Smooth muscle cell of the brain vasculature (primary cell): ENCODE results near the gene TMEM109.

Experiments used
- DNase-seq: peaks from one replicate; pipeline ENCODE4 v3.0.0-alpha.2; 2012; ENCODE audit warnings: low read depth, low spot score

TMEM109 gene

GRCh38 chr11:60878245-60879101 lies 35.5 kb upstream of the TMEM109 start:
- DNase-seq, result no peak

GRCh38 chr11:60879104-60879503 lies 34.9 kb upstream of the TMEM109 start:
- DNase-seq, result no peak

GRCh38 chr11:60879971-60880588 lies 33.9 kb upstream of the TMEM109 start:
- no peak for DNase-seq

- no peak for DNase-seq
Measured at GRCh38 chr11:60880643-60881282, 33.2 kb upstream of the TMEM109 start.

- no peak for DNase-seq
Measured at GRCh38 chr11:60887556-60887955, 26.4 kb upstream of the TMEM109 start.

GRCh38 chr11:60889869-60890311 lies 24.1 kb upstream of the TMEM109 start:
- DNase-seq, result no peak

GRCh38 chr11:60890696-60891095 lies 23.3 kb upstream of the TMEM109 start:
- no peak for DNase-seq

GRCh38 chr11:60891103-60891741 lies 22.7 kb upstream of the TMEM109 start:
- no peak for DNase-seq

- no peak for DNase-seq
Measured at GRCh38 chr11:60895687-60896086, 18.3 kb upstream of the TMEM109 start.

GRCh38 chr11:60897496-60897895 lies 16.5 kb upstream of the TMEM109 start:
- DNase-seq, result no peak

GRCh38 chr11:60899046-60899936 lies 14.7 kb upstream of the TMEM109 start:
- DNase-seq, result no peak

- no peak for DNase-seq
Measured at GRCh38 chr11:60899977-60900376, 14.0 kb upstream of the TMEM109 start.

GRCh38 chr11:60900673-60901404 lies 13.1 kb upstream of the TMEM109 start:
- DNase-seq, result no peak

GRCh38 chr11:60902625-60903024 lies 11.3 kb upstream of the TMEM109 start:
- DNase-seq, result no peak

- DNase-seq, result no peak
Measured at GRCh38 chr11:60905047-60905446, 8.9 kb upstream of the TMEM109 start.

GRCh38 chr11:60905551-60906113 lies 8.3 kb upstream of the TMEM109 start:
- DNase-seq, result no peak

GRCh38 chr11:60906132-60906972 lies 7.6 kb upstream of the TMEM109 start, which contains the start of gene PRPF19:
PRPF19 (minus strand) TSS chr11:60906585; CDS start chr11:60906382, 203 bp downstream.
- peak; percentile 83 for DNase-seq

GRCh38 chr11:60908803-60909202 lies 5.2 kb upstream of the TMEM109 start:
- DNase-seq, result no peak
